ENCODE measurements around the gene MYLK.
"Not testable (repeated sequence)": the region's sequence is repeated elsewhere in the genome, so short reads cannot be mapped to it uniquely, and the experiment has no call there.

MYLK gene

GRCh38 chr3:123725652-123726400 is 158.3 kb downstream of the MYLK start:
- DNase-seq (ENCODE audit: extremely low read depth in 1 of 2, low read depth in 1 of 2), result no peak

- DNase-seq (ENCODE audit: extremely low read depth in 1 of 2, low read depth in 1 of 2), result no peak
Observed at GRCh38 chr3:123724306-123724705, 159.8 kb downstream of the MYLK start.

DNA sequence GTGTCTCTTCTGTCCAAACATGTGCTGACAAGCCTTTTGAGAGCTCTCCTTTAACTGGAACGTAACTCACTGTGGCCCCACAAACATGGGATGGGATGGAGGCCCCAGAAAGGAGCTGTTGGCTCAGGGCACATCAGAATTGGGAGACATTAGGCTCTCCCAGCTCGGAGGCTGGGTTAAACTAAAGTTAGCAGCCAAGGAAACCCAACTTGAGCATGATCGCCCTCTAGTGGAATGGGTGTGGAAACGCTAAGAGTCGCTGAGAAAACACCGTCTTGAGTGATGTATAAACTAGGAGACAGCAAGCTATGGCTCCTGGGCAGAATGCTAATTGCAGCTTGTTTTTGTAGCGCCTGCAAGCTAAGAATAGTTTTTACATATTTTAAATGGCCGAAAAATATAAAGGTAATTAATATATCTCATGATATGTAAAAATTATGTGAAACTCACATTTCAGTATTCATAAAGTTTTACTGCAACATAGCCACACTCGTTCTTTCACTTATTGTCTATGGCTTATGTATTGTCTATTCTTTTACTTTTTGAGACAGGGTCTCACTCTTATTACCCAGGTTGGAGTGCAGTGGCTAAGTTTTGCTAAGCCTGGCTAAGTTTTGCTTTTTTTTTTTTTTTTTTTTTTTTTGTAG is 160.5 kb downstream of the MYLK start:
- no peak for DNase-seq (ENCODE audit: extremely low read depth in 1 of 2, low read depth in 1 of 2)

- DNase-seq (ENCODE audit: extremely low read depth in 1 of 2, low read depth in 1 of 2), result no peak
Observed at GRCh38 chr3:123723070-123723469, 161.1 kb downstream of the MYLK start.

DNA sequence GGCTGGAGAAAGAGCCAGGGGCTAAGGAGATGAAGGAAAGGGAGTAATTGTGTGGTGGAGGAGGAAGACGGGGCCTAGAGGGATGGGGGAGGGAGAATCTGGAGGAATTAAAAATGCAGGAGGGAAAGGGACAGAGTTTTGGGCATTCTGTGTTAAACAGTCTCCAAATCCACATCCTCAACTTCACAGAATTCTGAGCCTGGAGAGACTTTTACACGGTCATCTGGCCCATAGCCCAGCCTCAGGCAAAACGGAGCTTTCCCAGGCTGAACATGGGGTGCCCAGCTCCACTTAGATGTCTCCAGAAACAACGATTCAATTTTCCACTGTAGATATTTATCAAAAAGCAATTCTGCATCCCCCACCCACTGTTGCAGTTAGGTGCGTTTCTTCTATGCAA is 161.7 kb downstream of the MYLK start:
- DNase-seq (ENCODE audit: extremely low read depth in 1 of 2, low read depth in 1 of 2), result no peak

- no peak for DNase-seq (ENCODE audit: extremely low read depth in 1 of 2, low read depth in 1 of 2)
Observed at GRCh38 chr3:123722021-123722420, 162.1 kb downstream of the MYLK start.

GRCh38 chr3:123721095-123721689 is 162.9 kb downstream of the MYLK start:
- not testable (repeated sequence) for DNase-seq (ENCODE audit: extremely low read depth in 1 of 2, low read depth in 1 of 2)

- no peak for DNase-seq (ENCODE audit: extremely low read depth in 1 of 2, low read depth in 1 of 2)
Observed at GRCh38 chr3:123720638-123721037, 163.5 kb downstream of the MYLK start.

DNA sequence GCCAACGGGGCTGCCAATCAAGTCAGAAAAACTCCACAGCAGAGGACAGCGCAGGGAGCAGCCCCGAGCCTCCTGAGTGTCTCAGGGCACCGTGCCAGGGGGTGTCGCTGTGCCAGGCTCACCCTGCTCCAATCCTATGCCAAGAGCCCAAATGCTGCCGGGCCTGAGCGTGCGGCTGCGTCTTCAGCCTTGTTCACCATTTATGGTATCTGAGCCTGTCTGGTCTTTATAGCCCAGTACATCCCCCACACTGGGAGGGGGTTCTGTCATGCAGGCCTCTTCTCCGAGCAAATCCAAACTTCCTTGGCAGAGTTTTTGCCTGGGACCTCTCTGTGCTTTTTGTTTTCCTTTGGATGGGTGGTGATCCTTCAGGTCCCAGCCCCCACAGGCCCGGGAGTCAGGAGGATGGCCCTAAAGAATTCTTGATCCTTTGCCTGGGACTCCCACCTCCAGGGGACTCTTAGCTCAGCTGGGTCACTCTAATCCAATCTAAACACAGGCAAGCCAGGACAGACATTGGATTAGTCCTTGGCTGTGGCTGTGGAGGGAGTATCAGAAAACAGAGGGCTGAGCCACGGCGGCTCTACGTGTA is 164.2 kb downstream of the MYLK start:
- no peak for DNase-seq (ENCODE audit: extremely low read depth in 1 of 2, low read depth in 1 of 2)

GRCh38 chr3:123719061-123719756 is 164.9 kb downstream of the MYLK start:
- DNase-seq (ENCODE audit: extremely low read depth in 1 of 2, low read depth in 1 of 2), result not testable (repeated sequence)

- DNase-seq (ENCODE audit: extremely low read depth in 1 of 2, low read depth in 1 of 2), result no peak
Observed at GRCh38 chr3:123718108-123718507, 166.0 kb downstream of the MYLK start.

DNA sequence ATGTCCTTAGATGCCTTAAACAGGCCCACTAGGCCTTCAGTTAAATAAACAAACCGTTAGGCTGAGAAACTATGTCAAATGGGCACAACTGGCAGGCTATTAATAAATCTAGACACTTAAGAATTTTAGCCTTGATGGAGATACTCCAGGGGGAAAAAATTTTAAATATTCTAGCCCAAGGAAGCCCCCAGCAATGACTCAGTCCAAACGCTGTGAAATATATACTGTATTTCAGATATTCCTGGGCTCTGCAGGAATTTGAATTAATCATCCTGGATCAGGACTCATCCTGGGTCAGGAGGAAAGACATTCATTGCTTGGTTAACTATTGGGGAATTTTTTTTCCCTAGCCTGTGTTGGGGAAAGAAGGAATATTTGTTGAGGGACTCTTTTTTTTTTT is 166.7 kb downstream of the MYLK start:
- not testable (repeated sequence) for DNase-seq (ENCODE audit: extremely low read depth in 1 of 2, low read depth in 1 of 2)

GRCh38 chr3:123716411-123716810 is 167.7 kb downstream of the MYLK start:
- DNase-seq (ENCODE audit: extremely low read depth in 1 of 2, low read depth in 1 of 2), result no peak

GRCh38 chr3:123713211-123713610 is 170.9 kb downstream of the MYLK start:
- DNase-seq (ENCODE audit: extremely low read depth in 1 of 2, low read depth in 1 of 2), result no peak

GRCh38 chr3:123712077-123712860 is 171.9 kb downstream of the MYLK start:
- no peak for DNase-seq (ENCODE audit: extremely low read depth in 1 of 2, low read depth in 1 of 2)

- DNase-seq (ENCODE audit: extremely low read depth in 1 of 2, low read depth in 1 of 2), result no peak
Observed at GRCh38 chr3:123711356-123711755, 172.8 kb downstream of the MYLK start.

- DNase-seq (ENCODE audit: extremely low read depth in 1 of 2, low read depth in 1 of 2), result no peak
Observed at GRCh38 chr3:123708531-123708930, 175.6 kb downstream of the MYLK start.

DNA sequence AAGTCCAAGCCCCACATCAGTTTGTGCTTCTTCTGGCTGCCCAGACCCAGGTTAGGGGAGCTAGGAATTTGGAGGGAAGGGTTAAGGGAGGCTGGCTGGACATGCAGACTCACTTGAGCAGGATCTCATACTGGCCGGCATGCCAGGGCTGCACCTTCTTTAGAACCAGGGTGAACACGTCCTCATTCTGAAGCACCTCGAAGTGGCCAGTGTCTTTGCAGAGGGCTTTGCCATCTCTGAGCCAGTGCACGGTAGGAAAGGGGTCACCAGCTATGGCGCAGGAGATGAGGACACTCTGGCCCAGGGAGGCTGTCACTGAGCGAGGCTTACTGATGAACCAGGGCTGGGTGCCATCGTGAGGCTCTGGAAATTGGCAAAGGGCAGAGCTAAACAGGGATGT is 176.5 kb downstream of the MYLK start:
- DNase-seq (ENCODE audit: extremely low read depth in 1 of 2, low read depth in 1 of 2), result not testable (repeated sequence)

- no peak for DNase-seq (ENCODE audit: extremely low read depth in 1 of 2, low read depth in 1 of 2)
Observed at GRCh38 chr3:123706871-123707270, 177.3 kb downstream of the MYLK start.

Data from activated CD8-positive, alpha-beta memory T cell treated with anti-CD3 and anti-CD28 coated beads for 1 hour (primary cell).